ENCODE results near the gene AIFM2. TPM values are rescaled to one million over a fixed set of nuclear protein-coding genes. Genes with fewer than 3 reads are reported as not detected.

Gene AIFM2
- total and polyA plus RNA-seq, 4 donors, result 12.1 to 15.5 (median 13.8) TPM

- intact Hi-C loops (cut with DNase I), result no loop called here
- Histone ChIP-seq H3K4me1 (ENCODE audit: control insufficient read depth in 1 of 2, insufficient read depth in 2 of 2, low read length in 2 of 2) (no peaks in the 10 kb centered on the region), H3K4me3 (ENCODE audit: low read length in 2 of 2) (no peak overlapping the region), H3K9me3 (ENCODE audit: control insufficient read depth, low read length) (no peaks in the 10 kb centered on the region), H3K36me3 (ENCODE audit: control insufficient read depth in 1 of 2, insufficient read depth in 2 of 2, low read length in 1 of 2) (peaks cover 0 to 3% of the 10 kb centered on the region in 2 donors), H3K27ac (ENCODE audit: low read depth in 1 of 2, low read length in 2 of 2) (no peak overlapping the region), H3K27me3 (ENCODE audit: control insufficient read depth in 1 of 2, insufficient read depth in 2 of 2, low read length in 1 of 2) (no peaks in the 10 kb centered on the region)
- DNase-seq, result no peak
- WGBS, 2 donors, result 96 to 97% methylated on average over 5 of the region's 5 CpGs
- ATAC-seq (ENCODE audit: low FRiP score), result no peak
Measured at GRCh38 chr10:70122742-70123141, 9.9 kb downstream of the AIFM2 start.

- Histone ChIP-seq H3K27ac (ENCODE audit: low read depth in 1 of 2, low read length in 2 of 2) (no peak overlapping the region), H3K36me3 (ENCODE audit: control insufficient read depth in 1 of 2, insufficient read depth in 2 of 2, low read length in 1 of 2) (peaks cover 0 to 7% of the 10 kb centered on the region in 2 donors), H3K9me3 (ENCODE audit: control insufficient read depth, low read length) (no peaks in the 10 kb centered on the region), H3K4me1 (ENCODE audit: control insufficient read depth in 1 of 2, insufficient read depth in 2 of 2, low read length in 2 of 2) (no peaks in the 10 kb centered on the region), H3K4me3 (ENCODE audit: low read length in 2 of 2) (no peak overlapping the region), H3K27me3 (ENCODE audit: control insufficient read depth in 1 of 2, insufficient read depth in 2 of 2, low read length in 1 of 2) (no peaks in the 10 kb centered on the region)
- DNase-seq (no peak), ATAC-seq (ENCODE audit: low FRiP score) (no peak)
- 94% methylated on average over 11 of the region's 11 CpGs for WGBS, 2 donors
- intact Hi-C loops (cut with DNase I), result no loop called here
Measured at GRCh38 chr10:70121281-70121949, 11.2 kb downstream of the AIFM2 start.

GRCh38 chr10:70120417-70120816, 12.2 kb downstream of the AIFM2 start:
- H3K36me3 ChIP-seq (ENCODE audit: control insufficient read depth in 1 of 2, insufficient read depth in 2 of 2, low read length in 1 of 2), result peaks cover 0 to 7% of the 10 kb centered on the region in 2 donors
- WGBS, 2 donors, result 88 to 95% methylated on average over 6 of the region's 6 CpGs

GRCh38 chr10:70119623-70120022, 13.0 kb downstream of the AIFM2 start:
- no peak overlapping the region for H3K27ac ChIP-seq (ENCODE audit: low read depth in 1 of 2, low read length in 2 of 2)
- H3K27me3 ChIP-seq (ENCODE audit: control insufficient read depth in 1 of 2, insufficient read depth in 2 of 2, low read length in 1 of 2), result no peaks in the 10 kb centered on the region
- H3K36me3 ChIP-seq (ENCODE audit: control insufficient read depth in 1 of 2, insufficient read depth in 2 of 2, low read length in 1 of 2), result peaks cover 0 to 10% of the 10 kb centered on the region in 2 donors
- 77 to 80% methylated on average over 8 of the region's 8 CpGs for WGBS, 2 donors
- no peak for DNase-seq
- no peaks in the 10 kb centered on the region for H3K9me3 ChIP-seq (ENCODE audit: control insufficient read depth, low read length)
- no peak for ATAC-seq (ENCODE audit: low FRiP score)
- no peaks in the 10 kb centered on the region for H3K4me1 ChIP-seq (ENCODE audit: control insufficient read depth in 1 of 2, insufficient read depth in 2 of 2, low read length in 2 of 2)
- intact Hi-C loops (cut with DNase I), result no loop called here
- H3K4me3 ChIP-seq (ENCODE audit: low read length in 2 of 2), result no peak overlapping the region

More at GRCh38 chr10:70120417-70120816, 12.2 kb downstream of the AIFM2 start:
- no peaks in the 10 kb centered on the region for H3K4me1 ChIP-seq (ENCODE audit: control insufficient read depth in 1 of 2, insufficient read depth in 2 of 2, low read length in 2 of 2)
- no peak for ATAC-seq (ENCODE audit: low FRiP score)
- H3K4me3 ChIP-seq (ENCODE audit: low read length in 2 of 2), result no peak overlapping the region
- no peak for DNase-seq
- intact Hi-C loops (cut with DNase I), result no loop called here
- H3K9me3 ChIP-seq (ENCODE audit: control insufficient read depth, low read length), result no peaks in the 10 kb centered on the region
- no peaks in the 10 kb centered on the region for H3K27me3 ChIP-seq (ENCODE audit: control insufficient read depth in 1 of 2, insufficient read depth in 2 of 2, low read length in 1 of 2)
- H3K27ac ChIP-seq (ENCODE audit: low read depth in 1 of 2, low read length in 2 of 2), result no peak overlapping the region

- H3K36me3 ChIP-seq (ENCODE audit: control insufficient read depth in 1 of 2, insufficient read depth in 2 of 2, low read length in 1 of 2), result peaks cover 0 to 10% of the 10 kb centered on the region in 2 donors
- H3K4me3 ChIP-seq (ENCODE audit: low read length in 2 of 2), result no peak overlapping the region
- H3K27me3 ChIP-seq (ENCODE audit: control insufficient read depth in 1 of 2, insufficient read depth in 2 of 2, low read length in 1 of 2), result no peaks in the 10 kb centered on the region
- intact Hi-C loops (cut with DNase I), result no loop called here
- ATAC-seq (ENCODE audit: low FRiP score) (no peak), DNase-seq (no peak)
- no peaks in the 10 kb centered on the region for H3K9me3 ChIP-seq (ENCODE audit: control insufficient read depth, low read length)
- H3K27ac ChIP-seq (ENCODE audit: low read depth in 1 of 2, low read length in 2 of 2), result no peak overlapping the region
- 90 to 91% methylated on average over 7 of the region's 7 CpGs for WGBS, 2 donors
- H3K4me1 ChIP-seq (ENCODE audit: control insufficient read depth in 1 of 2, insufficient read depth in 2 of 2, low read length in 2 of 2), result no peaks in the 10 kb centered on the region
Measured at GRCh38 chr10:70119197-70119596, 13.4 kb downstream of the AIFM2 start.

GRCh38 chr10:70118196-70118595, 14.4 kb downstream of the AIFM2 start:
- Histone ChIP-seq H3K4me3 (ENCODE audit: low read length in 2 of 2) (no peak overlapping the region), H3K36me3 (ENCODE audit: control insufficient read depth in 1 of 2, insufficient read depth in 2 of 2, low read length in 1 of 2) (peaks cover 3 to 13% of the 10 kb centered on the region in 2 donors), H3K27me3 (ENCODE audit: control insufficient read depth in 1 of 2, insufficient read depth in 2 of 2, low read length in 1 of 2) (no peaks in the 10 kb centered on the region), H3K9me3 (ENCODE audit: control insufficient read depth, low read length) (no peaks in the 10 kb centered on the region), H3K27ac (ENCODE audit: low read depth in 1 of 2, low read length in 2 of 2) (no peak overlapping the region), H3K4me1 (ENCODE audit: control insufficient read depth in 1 of 2, insufficient read depth in 2 of 2, low read length in 2 of 2) (no peaks in the 10 kb centered on the region)
- ATAC-seq (ENCODE audit: low FRiP score) (no peak), DNase-seq (peak in 1 of 2 donors; percentile 31)
- intact Hi-C loops (cut with DNase I), result no loop called here
- 90 to 92% methylated on average over 3 of the region's 3 CpGs for WGBS, 2 donors

GRCh38 chr10:70117646-70118045, 15.0 kb downstream of the AIFM2 start:
- 84% methylated on average over 10 of the region's 10 CpGs for WGBS, 2 donors
- H3K27me3 ChIP-seq (ENCODE audit: control insufficient read depth in 1 of 2, insufficient read depth in 2 of 2, low read length in 1 of 2), result no peaks in the 10 kb centered on the region
- H3K4me3 ChIP-seq (ENCODE audit: low read length in 2 of 2), result no peak overlapping the region
- intact Hi-C loops (cut with DNase I), result loop anchor here in 1 of 2 donors (2.0 kb wide), 1 partner anchor 29 kb away; the partner anchor contains the start of gene TYSND1
- H3K36me3 ChIP-seq (ENCODE audit: control insufficient read depth in 1 of 2, insufficient read depth in 2 of 2, low read length in 1 of 2), result peaks cover 3 to 13% of the 10 kb centered on the region in 2 donors
- no peak overlapping the region for H3K27ac ChIP-seq (ENCODE audit: low read depth in 1 of 2, low read length in 2 of 2)
- H3K4me1 ChIP-seq (ENCODE audit: control insufficient read depth in 1 of 2, insufficient read depth in 2 of 2, low read length in 2 of 2), result no peaks in the 10 kb centered on the region
- ATAC-seq (ENCODE audit: low FRiP score) (no peak), DNase-seq (peak in 1 of 2 donors; percentile 59)
- no peaks in the 10 kb centered on the region for H3K9me3 ChIP-seq (ENCODE audit: control insufficient read depth, low read length)

- intact Hi-C loops (cut with DNase I), result loop anchor here in 1 of 2 donors (2.0 kb wide), 1 partner anchor 31 kb away; the partner anchor contains the start of gene TYSND1
Measured at GRCh38 chr10:70115948-70116682, 16.5 kb downstream of the AIFM2 start.

More at GRCh38 chr10:70115948-70116682, 16.5 kb downstream of the AIFM2 start:
- no peaks in the 10 kb centered on the region for H3K4me1 ChIP-seq (ENCODE audit: control insufficient read depth in 1 of 2, insufficient read depth in 2 of 2, low read length in 2 of 2)
- DNase-seq, result peak in 1 of 2 donors; percentile 69
- H3K27me3 ChIP-seq (ENCODE audit: control insufficient read depth in 1 of 2, insufficient read depth in 2 of 2, low read length in 1 of 2), result no peaks in the 10 kb centered on the region
- no peak overlapping the region for H3K4me3 ChIP-seq (ENCODE audit: low read length in 2 of 2)
- no peak overlapping the region for H3K27ac ChIP-seq (ENCODE audit: low read depth in 1 of 2, low read length in 2 of 2)
- ATAC-seq (ENCODE audit: low FRiP score), result peak; percentile 61
- 57% methylated on average over 12 of the region's 12 CpGs for WGBS, 2 donors
- H3K36me3 ChIP-seq (ENCODE audit: control insufficient read depth in 1 of 2, insufficient read depth in 2 of 2, low read length in 1 of 2), result peaks cover 6 to 15% of the 10 kb centered on the region in 2 donors
- no peaks in the 10 kb centered on the region for H3K9me3 ChIP-seq (ENCODE audit: control insufficient read depth, low read length)

Measured in aorta (tissue), 5 donors.